Activated CD8-positive, alpha-beta memory T cell treated with anti-CD3 and anti-CD28 coated beads for 36 hours (primary cell): Measurements from ENCODE around the gene A4GALT. TPM values are rescaled to one million over a fixed set of nuclear protein-coding genes. Genes with fewer than 3 reads are reported as not detected.

ENCODE experiments used
- CTCF ChIA-PET: fragments of 350-600 bp; sonication (Branson Sonifier 250); formaldehyde crosslinking; loops from one replicate; lab custom pipeline; 2021; ENCODE audit warnings: antibody characterized with exemption; lab: Charles Lee
- POLR2A ChIA-PET: fragments of 350-600 bp; sonication (Branson Sonifier 250); formaldehyde crosslinking; loops from one replicate; lab custom pipeline; 2021; ENCODE audit warnings: antibody characterized with exemption; lab: Charles Lee
- total RNA-seq, 2 experiments: library from RNA; stranded (reverse); gene quantifications; one replicate each; pipeline ENCODE4 v1.2.3, GENCODE V29; 2021

The A4GALT gene
- total RNA-seq, 2 experiments from 2014 or later: not detected

GRCh38 chr22:42711895-42712837 is 8.5 kb downstream of the A4GALT start:
- ChIA-PET CTCF (no interaction called here), POLR2A (no interaction called here)

GRCh38 chr22:42711281-42711731 is 9.4 kb downstream of the A4GALT start:
- ChIA-PET POLR2A (interaction anchor here (0.6 kb wide), 1 partner anchor 8 kb away, joined by 3 read pairs; no protein-coding TSS in a partner anchor), CTCF (no interaction called here)

- POLR2A ChIA-PET: no interaction called here
- CTCF ChIA-PET: no interaction called here
Observed at GRCh38 chr22:42708417-42708816, 12.3 kb downstream of the A4GALT start.

- ChIA-PET CTCF (interaction anchor here (0.6 kb wide), 1 partner anchor 11 kb away, joined by 3 read pairs; no protein-coding TSS in a partner anchor), POLR2A (no interaction called here)
Observed at GRCh38 chr22:42707496-42707895, 13.2 kb downstream of the A4GALT start.

- CTCF ChIA-PET: no interaction called here
Observed at GRCh38 chr22:42704896-42705295, 15.8 kb downstream of the A4GALT start.

GRCh38 chr22:42702675-42703074 is 18.0 kb downstream of the A4GALT start:
- ChIA-PET CTCF (interaction anchor here (0.5 kb wide), 1 partner anchor 12 kb away, joined by 3 read pairs; no protein-coding TSS in a partner anchor), POLR2A (no interaction called here)

More at GRCh38 chr22:42704896-42705295, 15.8 kb downstream of the A4GALT start:
- POLR2A ChIA-PET: no interaction called here

GRCh38 chr22:42701694-42702093 is 19.0 kb downstream of the A4GALT start:
- POLR2A ChIA-PET: no interaction called here
- CTCF ChIA-PET: interaction anchor here (0.6 kb wide), 1 partner anchor 24 kb away, joined by 3 read pairs; no protein-coding TSS in a partner anchor

- CTCF ChIA-PET: no interaction called here
- POLR2A ChIA-PET: no interaction called here
Observed at GRCh38 chr22:42700901-42701300, 19.8 kb downstream of the A4GALT start.

- ChIA-PET CTCF (no interaction called here), POLR2A (no interaction called here)
Observed at GRCh38 chr22:42700355-42700754, 20.3 kb downstream of the A4GALT start.

GRCh38 chr22:42699976-42700352 is 20.7 kb downstream of the A4GALT start:
- CTCF ChIA-PET: interaction anchor here (0.6 kb wide), 1 partner anchor 598 kb away, joined by 3 read pairs; no protein-coding TSS in a partner anchor
- POLR2A ChIA-PET: no interaction called here

- POLR2A ChIA-PET: no interaction called here
- CTCF ChIA-PET: interaction anchor here (0.6 kb wide), 1 partner anchor 597 kb away, joined by 3 read pairs; no protein-coding TSS in a partner anchor
Observed at GRCh38 chr22:42699281-42699975, 21.2 kb downstream of the A4GALT start.

- ChIA-PET CTCF (interaction anchor here (0.9 kb wide), 1 partner anchor 71 kb away, joined by 3 read pairs; no protein-coding TSS in a partner anchor), POLR2A (no interaction called here)
Observed at GRCh38 chr22:42697542-42698013, 23.1 kb downstream of the A4GALT start.

GRCh38 chr22:42696331-42696967 is 24.2 kb downstream of the A4GALT start:
- ChIA-PET POLR2A (interaction anchor here (0.6 kb wide), 1 partner anchor 161 kb away, joined by 11 read pairs; the partner anchor contains the start of gene ARFGAP3), CTCF (interaction anchor here (0.5 kb wide), 1 partner anchor 96 kb away, joined by 5 read pairs; no protein-coding TSS in a partner anchor)

- POLR2A ChIA-PET: no interaction called here
- CTCF ChIA-PET: no interaction called here
Observed at GRCh38 chr22:42695294-42695693, 25.4 kb downstream of the A4GALT start.

GRCh38 chr22:42693763-42694683 is 26.6 kb downstream of the A4GALT start:
- POLR2A ChIA-PET: no interaction called here

GRCh38 chr22:42693055-42693762 is 27.5 kb downstream of the A4GALT start:
- ChIA-PET POLR2A (no interaction called here), CTCF (interaction anchor here (1.4 kb wide), 1 partner anchor 72 kb away, joined by 3 read pairs; no protein-coding TSS in a partner anchor)

More at GRCh38 chr22:42693763-42694683, 26.6 kb downstream of the A4GALT start:
- CTCF ChIA-PET: interaction anchor here (1.4 kb wide), 1 partner anchor 72 kb away, joined by 3 read pairs; no protein-coding TSS in a partner anchor
